Lung (tissue), 12 donors: ENCODE data around the gene SLC25A6. TPM values are rescaled to one million over a fixed set of nuclear protein-coding genes. Genes with fewer than 3 reads are reported as not detected.

Experiments used
- ATAC-seq: fragments of 200-7000 bp; cut with Tn5 transposase; one replicate; pipeline ENCODE4 v1.9.1; 2020; ENCODE audit warnings: moderate number of reproducible peaks; ENCODE audit not compliant: insufficient read depth, low FRiP score
- DNase-seq, 3 donors: peaks; one replicate each; pipeline ENCODE4 v3.0.0-alpha.2; 2013 to 2017
- H3K27ac ChIP-seq, 2 donors: one replicate each; pipeline ENCODE4 v1.5.1; 2013; ENCODE audit warnings: mild to moderate bottlenecking in 2 of 2, moderate library complexity in 2 of 2, control low read depth in 1 of 2, inconsistent platforms in 1 of 2, low read depth in 1 of 2, low read length in 1 of 2
- H3K27me3 ChIP-seq, 3 donors: one replicate each; pipeline ENCODE4 v1.5.1; 2013; ENCODE audit warnings: low read length in 2 of 3; ENCODE audit not compliant: control insufficient read depth in 3 of 3, insufficient read depth in 3 of 3
- H3K36me3 ChIP-seq, 4 donors: one replicate each; pipeline ENCODE4 v1.5.1; 2013; ENCODE audit warnings: low read length in 4 of 4, mild to moderate bottlenecking in 1 of 4, moderate library complexity in 1 of 4; ENCODE audit not compliant: control insufficient read depth in 4 of 4, insufficient read depth in 4 of 4
- H3K4me1 ChIP-seq, 5 donors: one replicate each; pipeline ENCODE4 v1.5.1; 2013; ENCODE audit warnings: low read length in 5 of 5, mild to moderate bottlenecking in 2 of 5, moderate library complexity in 1 of 5; ENCODE audit not compliant: control insufficient read depth in 5 of 5, insufficient read depth in 5 of 5
- H3K4me3 ChIP-seq: one replicate; pipeline ENCODE4 v1.5.1; 2013; ENCODE audit warnings: mild to moderate bottlenecking, control low read depth, moderate library complexity
- H3K9ac ChIP-seq, 2 donors: one replicate each; pipeline ENCODE4 v1.5.1; 2013; ENCODE audit warnings: low read length in 2 of 2, control low read depth in 1 of 2; ENCODE audit not compliant: insufficient read depth in 1 of 2
- H3K9me3 ChIP-seq, 4 donors: one replicate each; pipeline ENCODE4 v1.5.1; 2013; ENCODE audit warnings: low read length in 3 of 4, mild to moderate bottlenecking in 1 of 4, moderate library complexity in 1 of 4; ENCODE audit not compliant: control insufficient read depth in 4 of 4, insufficient read depth in 3 of 4
- WGBS, 2 donors: extraction: QIAGEN DNeasy Blood & Tissue Kit; methylation state at CpG; one replicate each; pipeline ENCODE4 v1.1.7; 2013; 5-methylcytosine and 5-hydroxymethylcytosine counted together
- polyA plus RNA-seq, 2 donors: library from polyadenylated mRNA; stranded (reverse); fragments of 200-250 nt; gene quantifications; one replicate each; pipeline ENCODE4 v1.2.1, GENCODE V29; 2013
- total RNA-seq, 2 donors: library from RNA; depleted of rRNA in 1 of 2; stranded (reverse); fragments of >200 nt in 1 of 2; gene quantifications; one replicate each; pipeline ENCODE4 v1.2.1, GENCODE V29; 2014 to 2021
- TF ChIP-seq, protein P1 (sequence below): IDR thresholded peaks from 2 replicates; pipeline ENCODE4 v1.5.1; 2012; ENCODE audit warnings: mild to moderate bottlenecking; ENCODE audit errors: control extremely low read depth, extremely low read depth
- donor health status: control.
- donor health status: control.
- donor health status: Bipolar disorder and iron deficiency.
- donor health status: healthy.
- donor health status: DM: yes; HTN: yes; CAD: no.

The SLC25A6 gene
- total and polyA plus RNA-seq, 4 donors: 168 to 422 (median 366) TPM

DNA sequence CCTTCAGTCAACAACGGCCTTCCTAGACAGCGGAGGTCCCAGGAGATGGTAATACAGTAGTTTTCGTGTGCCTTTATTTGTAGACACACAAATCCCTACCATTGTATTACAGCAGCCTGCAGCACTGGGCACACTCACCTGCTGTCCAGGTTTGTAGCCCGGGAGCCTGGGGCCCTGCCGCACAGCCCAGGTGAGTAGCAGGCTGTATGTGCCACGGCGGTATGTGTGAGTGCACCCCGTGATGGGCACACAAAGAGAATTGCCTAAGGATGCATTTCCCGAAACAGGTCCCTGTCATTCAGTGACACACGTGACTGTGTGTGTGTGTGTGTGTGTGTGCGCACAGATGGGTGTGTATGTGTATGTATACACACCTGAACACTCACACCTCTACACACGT lies 8.1 kb upstream of the SLC25A6 start:
- ATAC-seq (no peak), DNase-seq (no peak)
- Histone ChIP-seq H3K36me3 (peaks cover 6 to 36% (median 26%) of the 10 kb centered on the region in 4 donors), H3K4me3 (no peak overlapping the region), H3K27me3 (no peaks in the 10 kb centered on the region), H3K27ac (no peak overlapping the region), H3K9ac (no peak overlapping the region), H3K9me3 (no peaks in the 10 kb centered on the region), H3K4me1 (no peaks in the 10 kb centered on the region)
- TF ChIP-seq, protein P1, sequence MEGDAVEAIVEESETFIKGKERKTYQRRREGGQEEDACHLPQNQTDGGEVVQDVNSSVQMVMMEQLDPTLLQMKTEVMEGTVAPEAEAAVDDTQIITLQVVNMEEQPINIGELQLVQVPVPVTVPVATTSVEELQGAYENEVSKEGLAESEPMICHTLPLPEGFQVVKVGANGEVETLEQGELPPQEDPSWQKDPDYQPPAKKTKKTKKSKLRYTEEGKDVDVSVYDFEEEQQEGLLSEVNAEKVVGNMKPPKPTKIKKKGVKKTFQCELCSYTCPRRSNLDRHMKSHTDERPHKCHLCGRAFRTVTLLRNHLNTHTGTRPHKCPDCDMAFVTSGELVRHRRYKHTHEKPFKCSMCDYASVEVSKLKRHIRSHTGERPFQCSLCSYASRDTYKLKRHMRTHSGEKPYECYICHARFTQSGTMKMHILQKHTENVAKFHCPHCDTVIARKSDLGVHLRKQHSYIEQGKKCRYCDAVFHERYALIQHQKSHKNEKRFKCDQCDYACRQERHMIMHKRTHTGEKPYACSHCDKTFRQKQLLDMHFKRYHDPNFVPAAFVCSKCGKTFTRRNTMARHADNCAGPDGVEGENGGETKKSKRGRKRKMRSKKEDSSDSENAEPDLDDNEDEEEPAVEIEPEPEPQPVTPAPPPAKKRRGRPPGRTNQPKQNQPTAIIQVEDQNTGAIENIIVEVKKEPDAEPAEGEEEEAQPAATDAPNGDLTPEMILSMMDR: no peak
- 86 to 96% methylated on average over 12 of the region's 12 CpGs for whole genome bisulfite sequencing, 2 donors

DNA sequence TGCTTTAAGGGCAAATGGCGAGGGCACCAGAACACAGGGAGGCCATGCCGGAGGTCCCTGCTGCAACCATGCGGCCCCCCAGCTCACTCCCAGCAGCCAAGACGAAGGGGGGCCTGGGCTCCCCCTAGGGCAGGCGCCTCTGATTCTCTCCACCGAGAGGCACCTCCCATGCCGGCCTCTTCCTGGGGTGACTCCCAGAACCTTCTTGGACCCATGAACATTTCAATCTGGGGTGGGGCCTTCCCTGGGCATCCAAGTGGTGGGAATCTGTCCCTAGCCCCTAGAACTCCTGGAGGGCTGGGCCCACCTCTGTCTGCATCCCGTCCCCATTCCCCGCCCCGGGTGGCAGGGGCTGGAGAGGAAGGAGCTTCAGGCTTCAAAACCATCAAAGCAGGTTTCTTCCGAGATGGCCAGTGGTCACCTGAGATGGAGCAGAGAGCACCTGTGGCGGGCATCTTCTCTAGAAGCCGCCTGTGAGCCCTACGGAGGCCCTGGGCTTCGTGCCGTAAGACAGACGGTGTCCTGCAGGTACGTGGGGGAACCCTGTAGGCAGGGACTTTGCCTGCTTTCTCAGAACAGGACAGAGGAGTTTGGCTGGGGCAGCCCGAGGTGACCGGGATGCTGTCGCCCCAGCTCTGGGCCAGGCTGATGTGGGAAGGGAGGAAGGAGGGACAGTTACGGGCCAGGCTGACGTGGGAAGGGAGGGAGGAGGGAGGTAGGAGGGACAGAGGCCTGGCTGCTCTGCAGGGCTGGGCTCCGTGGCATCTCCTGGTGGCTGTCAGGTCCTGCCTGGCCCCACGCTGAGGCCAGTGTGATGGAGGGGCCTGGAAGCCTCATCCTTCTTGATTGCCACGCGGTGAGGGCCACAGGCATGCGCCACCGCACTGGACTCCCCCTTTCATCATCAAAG lies 6.8 kb upstream of the SLC25A6 start:
- TF ChIP-seq, protein P1: no peak
- 84 to 93% methylated on average over 29 of the region's 29 CpGs for WGBS, 2 donors

DNA sequence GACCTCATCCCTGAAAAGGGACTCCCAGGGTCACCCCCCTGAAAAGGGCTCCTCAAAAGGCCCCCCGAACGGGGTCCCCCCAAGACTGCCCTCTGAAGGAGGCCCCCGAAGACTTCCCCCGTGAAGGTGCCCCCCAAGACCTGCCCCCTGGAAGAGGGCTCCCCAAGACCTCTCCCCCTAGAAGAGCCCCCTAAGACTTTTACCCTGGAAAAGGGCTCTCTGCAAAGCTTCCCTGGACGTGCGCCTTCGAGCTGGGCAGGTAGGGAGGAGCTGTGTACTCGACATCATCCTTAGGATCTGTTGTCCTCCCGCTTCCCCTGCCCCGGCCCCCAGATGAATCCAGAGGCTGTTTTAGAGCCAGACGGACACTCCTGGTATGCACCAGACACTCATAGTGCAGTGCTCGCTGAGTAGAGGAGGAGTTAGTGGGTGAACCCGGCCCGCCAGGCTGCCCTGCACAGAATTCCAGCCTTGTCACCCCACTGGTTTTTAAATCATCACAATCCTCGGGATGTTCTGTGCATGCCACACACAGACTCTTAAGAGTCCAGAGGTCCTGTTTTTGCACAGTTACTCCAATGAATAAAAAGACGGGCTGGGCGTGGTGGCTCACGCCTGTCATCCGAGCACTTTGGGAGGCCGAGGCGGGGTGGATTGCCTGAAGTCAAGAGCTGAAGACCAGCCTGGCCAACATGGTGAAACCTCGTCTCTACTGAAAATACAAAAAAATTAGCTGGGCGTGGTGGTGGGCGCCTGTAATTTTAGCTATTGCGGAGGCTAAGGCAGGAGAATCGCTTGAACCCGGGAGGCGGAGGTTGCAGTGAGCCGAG lies 5.7 kb upstream of the SLC25A6 start:
- 92 to 93% methylated on average over 29 of the region's 29 CpGs for WGBS, 2 donors
- Histone ChIP-seq H3K9me3 (no peaks in the 10 kb centered on the region), H3K4me1 (peaks cover 0 to 15% (median 2%) of the 10 kb centered on the region in 5 donors), H3K27me3 (no peaks in the 10 kb centered on the region), H3K4me3 (no peak overlapping the region), H3K36me3 (peaks cover 0 to 21% (median 4%) of the 10 kb centered on the region in 4 donors), H3K27ac (no peak overlapping the region), H3K9ac (no peak overlapping the region)
- no peak for DNase-seq
- ATAC-seq: no peak
- TF ChIP-seq, protein P1: no peak

More for the DNA sequence above, 6.8 kb upstream of the SLC25A6 start:
- H3K27ac ChIP-seq: no peak overlapping the region
- H3K27me3 ChIP-seq: no peaks in the 10 kb centered on the region
- peaks cover 0 to 8% (median 0%) of the 10 kb centered on the region in 5 donors for H3K4me1 ChIP-seq
- H3K9ac ChIP-seq: no peak overlapping the region
- H3K9me3 ChIP-seq: no peaks in the 10 kb centered on the region
- H3K4me3 ChIP-seq: no peak overlapping the region
- peaks cover 4 to 30% (median 12%) of the 10 kb centered on the region in 4 donors for H3K36me3 ChIP-seq
- ATAC-seq (no peak), DNase-seq (no peak)
